Measurements from ENCODE around the gene C1orf159. TPM values are rescaled to one million over a fixed set of nuclear protein-coding genes. Genes with fewer than 3 reads are reported as not detected.

The C1orf159 gene
- total RNA-seq, 1 donor from 2014 or later: 2.1 TPM

- Histone ChIP-seq H3K27ac (ENCODE audit: low read depth, low read length) (no peak overlapping the region), H3K4me3 (ENCODE audit: low read length in 3 of 3) (no peak overlapping the region), H3K4me1 (ENCODE audit: control insufficient read depth in 3 of 3, insufficient read depth in 3 of 3, low read length in 3 of 3) (peaks cover 0 to 9% (median 7%) of the 10 kb centered on the region in 3 donors), H3K9ac (ENCODE audit: low read depth in 1 of 3, low read length in 3 of 3) (no peak overlapping the region), H3K36me3 (ENCODE audit: control insufficient read depth in 3 of 3, insufficient read depth in 3 of 3, low read length in 3 of 3) (no peaks in the 10 kb centered on the region), H3K9me3 (ENCODE audit: control insufficient read depth in 3 of 3, low read length in 3 of 3) (no peaks in the 10 kb centered on the region), H3K27me3 (ENCODE audit: control insufficient read depth in 3 of 3, insufficient read depth in 3 of 3, low read length in 3 of 3) (no peaks in the 10 kb centered on the region)
Measured at GRCh38 chr1:1088801-1089680, 26.8 kb downstream of the C1orf159 start.

GRCh38 chr1:1088029-1088800 lies 27.7 kb downstream of the C1orf159 start:
- Histone ChIP-seq H3K9ac (ENCODE audit: low read depth in 1 of 3, low read length in 3 of 3) (no peak overlapping the region), H3K27me3 (ENCODE audit: control insufficient read depth in 3 of 3, insufficient read depth in 3 of 3, low read length in 3 of 3) (no peaks in the 10 kb centered on the region), H3K4me1 (ENCODE audit: control insufficient read depth in 3 of 3, insufficient read depth in 3 of 3, low read length in 3 of 3) (peaks cover 0 to under 1% (median under 1%) of the 10 kb centered on the region in 3 donors), H3K4me3 (ENCODE audit: low read length in 3 of 3) (no peak overlapping the region), H3K27ac (ENCODE audit: low read depth, low read length) (no peak overlapping the region), H3K9me3 (ENCODE audit: control insufficient read depth in 3 of 3, low read length in 3 of 3) (no peaks in the 10 kb centered on the region), H3K36me3 (ENCODE audit: control insufficient read depth in 3 of 3, insufficient read depth in 3 of 3, low read length in 3 of 3) (no peaks in the 10 kb centered on the region)

GRCh38 chr1:1087351-1088028 lies 28.4 kb downstream of the C1orf159 start:
- Histone ChIP-seq H3K9me3 (ENCODE audit: control insufficient read depth in 3 of 3, low read length in 3 of 3) (no peaks in the 10 kb centered on the region), H3K4me3 (ENCODE audit: low read length in 3 of 3) (no peak overlapping the region), H3K36me3 (ENCODE audit: control insufficient read depth in 3 of 3, insufficient read depth in 3 of 3, low read length in 3 of 3) (no peaks in the 10 kb centered on the region), H3K27me3 (ENCODE audit: control insufficient read depth in 3 of 3, insufficient read depth in 3 of 3, low read length in 3 of 3) (no peaks in the 10 kb centered on the region), H3K27ac (ENCODE audit: low read depth, low read length) (no peak overlapping the region), H3K4me1 (ENCODE audit: control insufficient read depth in 3 of 3, insufficient read depth in 3 of 3, low read length in 3 of 3) (no peaks in the 10 kb centered on the region), H3K9ac (ENCODE audit: low read depth in 1 of 3, low read length in 3 of 3) (no peak overlapping the region)

- no peak overlapping the region for H3K9ac ChIP-seq (ENCODE audit: low read depth in 1 of 3, low read length in 3 of 3)
- H3K27ac ChIP-seq (ENCODE audit: low read depth, low read length): no peak overlapping the region
- H3K4me1 ChIP-seq (ENCODE audit: control insufficient read depth in 3 of 3, insufficient read depth in 3 of 3, low read length in 3 of 3): no peaks in the 10 kb centered on the region
- no peaks in the 10 kb centered on the region for H3K27me3 ChIP-seq (ENCODE audit: control insufficient read depth in 3 of 3, insufficient read depth in 3 of 3, low read length in 3 of 3)
- no peaks in the 10 kb centered on the region for H3K36me3 ChIP-seq (ENCODE audit: control insufficient read depth in 3 of 3, insufficient read depth in 3 of 3, low read length in 3 of 3)
- H3K4me3 ChIP-seq (ENCODE audit: low read length in 3 of 3): no peak overlapping the region
- H3K9me3 ChIP-seq (ENCODE audit: control insufficient read depth in 3 of 3, low read length in 3 of 3): no peaks in the 10 kb centered on the region
Measured at GRCh38 chr1:1086911-1087341, 29.0 kb downstream of the C1orf159 start.

- Histone ChIP-seq H3K4me1 (ENCODE audit: control insufficient read depth in 3 of 3, insufficient read depth in 3 of 3, low read length in 3 of 3) (no peaks in the 10 kb centered on the region), H3K4me3 (ENCODE audit: low read length in 3 of 3) (no peak overlapping the region), H3K27ac (ENCODE audit: low read depth, low read length) (no peak overlapping the region), H3K36me3 (ENCODE audit: control insufficient read depth in 3 of 3, insufficient read depth in 3 of 3, low read length in 3 of 3) (no peaks in the 10 kb centered on the region), H3K27me3 (ENCODE audit: control insufficient read depth in 3 of 3, insufficient read depth in 3 of 3, low read length in 3 of 3) (no peaks in the 10 kb centered on the region), H3K9me3 (ENCODE audit: control insufficient read depth in 3 of 3, low read length in 3 of 3) (no peaks in the 10 kb centered on the region), H3K9ac (ENCODE audit: low read depth in 1 of 3, low read length in 3 of 3) (no peak overlapping the region)
Measured at GRCh38 chr1:1085911-1086841, 29.7 kb downstream of the C1orf159 start.

- Histone ChIP-seq H3K4me1 (ENCODE audit: control insufficient read depth in 3 of 3, insufficient read depth in 3 of 3, low read length in 3 of 3) (peaks cover under 1 to 1% (median 1%) of the 10 kb centered on the region in 3 donors), H3K9ac (ENCODE audit: low read depth in 1 of 3, low read length in 3 of 3) (no peak overlapping the region), H3K36me3 (ENCODE audit: control insufficient read depth in 3 of 3, insufficient read depth in 3 of 3, low read length in 3 of 3) (no peaks in the 10 kb centered on the region), H3K27me3 (ENCODE audit: control insufficient read depth in 3 of 3, insufficient read depth in 3 of 3, low read length in 3 of 3) (peaks cover 0 to under 1% (median 0%) of the 10 kb centered on the region in 3 donors), H3K9me3 (ENCODE audit: control insufficient read depth in 3 of 3, low read length in 3 of 3) (no peaks in the 10 kb centered on the region), H3K4me3 (ENCODE audit: low read length in 3 of 3) (no peak overlapping the region), H3K27ac (ENCODE audit: low read depth, low read length) (no peak overlapping the region)
Measured at GRCh38 chr1:1085171-1085841, 30.6 kb downstream of the C1orf159 start.

GRCh38 chr1:1084372-1085170 lies 31.3 kb downstream of the C1orf159 start:
- no peaks in the 10 kb centered on the region for H3K36me3 ChIP-seq (ENCODE audit: control insufficient read depth in 3 of 3, insufficient read depth in 3 of 3, low read length in 3 of 3)
- H3K4me3 ChIP-seq (ENCODE audit: low read length in 3 of 3): no peak overlapping the region
- H3K9ac ChIP-seq (ENCODE audit: low read depth in 1 of 3, low read length in 3 of 3): no peak overlapping the region
- no peaks in the 10 kb centered on the region for H3K9me3 ChIP-seq (ENCODE audit: control insufficient read depth in 3 of 3, low read length in 3 of 3)
- H3K27me3 ChIP-seq (ENCODE audit: control insufficient read depth in 3 of 3, insufficient read depth in 3 of 3, low read length in 3 of 3): peaks cover 0 to 5% (median 2%) of the 10 kb centered on the region in 3 donors
- peaks cover 6 to 8% (median 8%) of the 10 kb centered on the region in 3 donors for H3K4me1 ChIP-seq (ENCODE audit: control insufficient read depth in 3 of 3, insufficient read depth in 3 of 3, low read length in 3 of 3)
- no peak overlapping the region for H3K27ac ChIP-seq (ENCODE audit: low read depth, low read length)

- H3K9me3 ChIP-seq (ENCODE audit: control insufficient read depth in 3 of 3, low read length in 3 of 3): no peaks in the 10 kb centered on the region
- no peak overlapping the region for H3K9ac ChIP-seq (ENCODE audit: low read depth in 1 of 3, low read length in 3 of 3)
- H3K27me3 ChIP-seq (ENCODE audit: control insufficient read depth in 3 of 3, insufficient read depth in 3 of 3, low read length in 3 of 3): peaks cover 3 to 8% (median 5%) of the 10 kb centered on the region in 3 donors
- no peaks in the 10 kb centered on the region for H3K36me3 ChIP-seq (ENCODE audit: control insufficient read depth in 3 of 3, insufficient read depth in 3 of 3, low read length in 3 of 3)
- H3K4me1 ChIP-seq (ENCODE audit: control insufficient read depth in 3 of 3, insufficient read depth in 3 of 3, low read length in 3 of 3): peaks cover 10 to 12% (median 10%) of the 10 kb centered on the region in 3 donors
- no peak overlapping the region for H3K27ac ChIP-seq (ENCODE audit: low read depth, low read length)
- no peak overlapping the region for H3K4me3 ChIP-seq (ENCODE audit: low read length in 3 of 3)
Measured at GRCh38 chr1:1083416-1084371, 32.2 kb downstream of the C1orf159 start.
